IMR-90 (cell line): ENCODE data around the gene TNFRSF25. TPM values are rescaled to one million over a fixed set of nuclear protein-coding genes. Genes with fewer than 3 reads are reported as not detected.
"Not testable (repeated sequence)": the region's sequence is repeated elsewhere in the genome, so short reads cannot be mapped to it uniquely, and the experiment has no call there.

Experiments
- ATAC-seq: fragments of 200-7000 bp; cut with Tn5 transposase; 2 replicates; pipeline ENCODE4 v1.9.1; 2020; ENCODE audit warnings: low read depth, mild to moderate bottlenecking, moderate library complexity
- BruUV-seq: library from RNA; stranded (reverse); fragments of 400-500 nt; replicated peaks from 2 replicates; lab custom pipeline; 2021; lab: Mats Ljungman, UMichigan
- CTCF ChIA-PET: fragments of 300-600 bp; formaldehyde crosslinking; extraction: SDS; loops from one replicate; lab custom pipeline; 2021; ENCODE audit warnings: antibody characterized with exemption; lab: Yijun Ruan, JAX
- POLR2A ChIA-PET: fragments of 300-600 bp; sonication (Branson Sonifier 250); formaldehyde crosslinking; loops from one replicate; lab custom pipeline; 2022; ENCODE audit warnings: antibody characterized with exemption; ENCODE audit not compliant: unreplicated experiment; lab: Charles Lee
- DNase-seq: peaks from one replicate; pipeline ENCODE4 v3.0.0; 2013
- H2AFZ ChIP-seq: replicated peaks from 2 replicates; pipeline ENCODE3; 2013; ENCODE audit warnings: low read length, mild to moderate bottlenecking; ENCODE audit not compliant: poor library complexity
- H2AK5ac ChIP-seq: 2 replicates; pipeline ENCODE4 v1.6.1; 2013; ENCODE audit warnings: low read depth, low read length, inconsistent platforms
- H2AK9ac ChIP-seq: replicated peaks from 2 replicates; pipeline ENCODE3; 2013; ENCODE audit warnings: mild to moderate bottlenecking, low read depth, low read length, moderate library complexity; ENCODE audit not compliant: poor library complexity
- H2BK120ac ChIP-seq: 2 replicates; pipeline ENCODE4 v1.6.1; 2013; ENCODE audit warnings: low read depth, low read length, inconsistent platforms
- H2BK15ac ChIP-seq: 3 replicates; pipeline ENCODE4 v1.6.1; 2013; ENCODE audit warnings: low read depth, low read length, inconsistent platforms
- H2BK20ac ChIP-seq: 2 replicates; pipeline ENCODE4 v1.6.1; 2013; ENCODE audit warnings: low read depth, mild to moderate bottlenecking, inconsistent platforms, low read length, moderate library complexity
- H2BK5ac ChIP-seq: 2 replicates; pipeline ENCODE4 v1.6.1; 2013; ENCODE audit warnings: mild to moderate bottlenecking, low read depth, low read length, inconsistent platforms; ENCODE audit not compliant: poor library complexity, severe bottlenecking
- H3K14ac ChIP-seq: replicated peaks from 2 replicates; pipeline ENCODE4 v1.6.1; 2013; ENCODE audit warnings: low read depth, low read length, inconsistent platforms
- H3K18ac ChIP-seq: 2 replicates; pipeline ENCODE4 v1.6.1; 2013; ENCODE audit warnings: low read depth, low read length, control low read depth
- H3K23ac ChIP-seq: 2 replicates; pipeline ENCODE4 v1.6.1; 2013; ENCODE audit warnings: low read depth, low read length, inconsistent platforms
- H3K27ac ChIP-seq: 2 replicates; pipeline ENCODE4 v1.5.1; 2013; ENCODE audit warnings: mild to moderate bottlenecking, control low read depth, low read length; ENCODE audit not compliant: insufficient read depth
- H3K27me3 ChIP-seq: 2 replicates; pipeline ENCODE4 v1.6.1; 2013; ENCODE audit warnings: low read length; ENCODE audit not compliant: control insufficient read depth, insufficient read depth
- H3K36me3 ChIP-seq: 2 replicates; pipeline ENCODE4 v1.6.1; 2013; ENCODE audit warnings: low read length, mixed read lengths; ENCODE audit not compliant: control insufficient read depth, insufficient read depth
- H3K4ac ChIP-seq: 2 replicates; pipeline ENCODE4 v1.6.1; 2013; ENCODE audit warnings: low read depth, low read length, inconsistent platforms
- H3K4me1 ChIP-seq: 2 replicates; pipeline ENCODE4 v1.6.1; 2013; ENCODE audit warnings: low read length, mixed read lengths; ENCODE audit not compliant: control insufficient read depth, insufficient read depth
- H3K4me2 ChIP-seq: 2 replicates; pipeline ENCODE4 v1.6.1; 2013; ENCODE audit warnings: low read depth, mild to moderate bottlenecking, control low read depth, low read length, moderate library complexity
- H3K4me3 ChIP-seq: 2 replicates; pipeline ENCODE4 v1.5.1; 2013; ENCODE audit warnings: low read depth, mild to moderate bottlenecking, control low read depth, low read length, moderate library complexity; ENCODE audit not compliant: insufficient read depth
- H3K56ac ChIP-seq: 2 replicates; pipeline ENCODE4 v1.6.1; 2013; ENCODE audit warnings: low read length, inconsistent platforms; ENCODE audit not compliant: insufficient read depth; ENCODE audit errors: extremely low read depth
- H3K79me1 ChIP-seq, 2 experiments: 2 replicates each; pipeline ENCODE4 v1.6.1; 2013; ENCODE audit warnings: low read length in 2 of 2, inconsistent platforms in 1 of 2, low read depth in 1 of 2
- H3K9ac ChIP-seq: 2 replicates; pipeline ENCODE4 v1.6.1; 2013; ENCODE audit warnings: low read depth, low read length, control low read depth
- H3K9me1 ChIP-seq: 2 replicates; pipeline ENCODE4 v1.6.1; 2013; ENCODE audit warnings: low read length, inconsistent platforms; ENCODE audit not compliant: insufficient read depth
- H3K9me3 ChIP-seq: 2 replicates; pipeline ENCODE4 v1.6.1; 2013; ENCODE audit warnings: low read length; ENCODE audit not compliant: control insufficient read depth, insufficient read depth
- H4K20me1 ChIP-seq: 2 replicates; pipeline ENCODE4 v1.6.1; 2013; ENCODE audit warnings: low read length, inconsistent platforms; ENCODE audit not compliant: insufficient read depth
- H4K5ac ChIP-seq: 2 replicates; pipeline ENCODE4 v1.6.1; 2013; ENCODE audit warnings: mild to moderate bottlenecking, low read depth, low read length, control low read depth
- H4K8ac ChIP-seq, 2 experiments: 2 replicates each; pipeline ENCODE4 v1.6.1; 2013; ENCODE audit warnings: low read depth in 2 of 2, low read length in 2 of 2, control low read depth in 1 of 2, inconsistent platforms in 1 of 2
- H4K91ac ChIP-seq: 2 replicates; pipeline ENCODE4 v1.6.1; 2013; ENCODE audit warnings: low read depth, low read length, inconsistent platforms; ENCODE audit not compliant: insufficient read depth
- WGBS, 2 experiments: methylation state at CpG; one replicate each; pipeline versions ENCODE4 v1.1.5 to v1.1.7; 2013; ENCODE audit warnings: missing lambda C conversion rate in 2 of 2; ENCODE audit not compliant: insufficient read length in 1 of 2; ENCODE audit errors: extremely low coverage in 2 of 2; 5-methylcytosine and 5-hydroxymethylcytosine counted together
- dilution Hi-C: fragments of 300-500 bp; cut with HindIII; formaldehyde crosslinking; loops from one replicate; pipeline ENCODE4 v1.14.3; 2018; ENCODE audit warnings: low sequenced_read_pairs; ENCODE audit not compliant: unreplicated experiment
- in situ Hi-C: fragments of 300-500 bp; cut with MboI; formaldehyde crosslinking; loops from 3 replicates; pipeline ENCODE4 v1.14.3; 2019; ENCODE audit warnings: low sequenced_read_pairs, inconsistent platforms, mixed read lengths
- intact Hi-C: fragments of 100-400 bp; cut with micrococcal nuclease; formaldehyde crosslinking; loops from 2 replicates; pipeline ENCODE4 v1.10.0; 2022
- polyA plus RNA-seq, 3 experiments: library from polyadenylated mRNA; depleted of rRNA; stranded (reverse); fragments of >200 nt; gene quantifications; 2 replicates each; pipeline ENCODE4 v1.2.3, GENCODE V29; 2012; ENCODE audit warnings: low replicate concordance in 1 of 3
- total RNA-seq: library from RNA; depleted of rRNA; stranded (reverse); fragments of >200 nt; gene quantifications from 2 replicates; pipeline ENCODE4 v1.2.3, GENCODE V29; 2012

TNFRSF25 gene
- total and polyA plus RNA-seq, 2 of the 4 experiments (the other 2 are of a cell fraction): 1.3 to 11.2 TPM

DNA sequence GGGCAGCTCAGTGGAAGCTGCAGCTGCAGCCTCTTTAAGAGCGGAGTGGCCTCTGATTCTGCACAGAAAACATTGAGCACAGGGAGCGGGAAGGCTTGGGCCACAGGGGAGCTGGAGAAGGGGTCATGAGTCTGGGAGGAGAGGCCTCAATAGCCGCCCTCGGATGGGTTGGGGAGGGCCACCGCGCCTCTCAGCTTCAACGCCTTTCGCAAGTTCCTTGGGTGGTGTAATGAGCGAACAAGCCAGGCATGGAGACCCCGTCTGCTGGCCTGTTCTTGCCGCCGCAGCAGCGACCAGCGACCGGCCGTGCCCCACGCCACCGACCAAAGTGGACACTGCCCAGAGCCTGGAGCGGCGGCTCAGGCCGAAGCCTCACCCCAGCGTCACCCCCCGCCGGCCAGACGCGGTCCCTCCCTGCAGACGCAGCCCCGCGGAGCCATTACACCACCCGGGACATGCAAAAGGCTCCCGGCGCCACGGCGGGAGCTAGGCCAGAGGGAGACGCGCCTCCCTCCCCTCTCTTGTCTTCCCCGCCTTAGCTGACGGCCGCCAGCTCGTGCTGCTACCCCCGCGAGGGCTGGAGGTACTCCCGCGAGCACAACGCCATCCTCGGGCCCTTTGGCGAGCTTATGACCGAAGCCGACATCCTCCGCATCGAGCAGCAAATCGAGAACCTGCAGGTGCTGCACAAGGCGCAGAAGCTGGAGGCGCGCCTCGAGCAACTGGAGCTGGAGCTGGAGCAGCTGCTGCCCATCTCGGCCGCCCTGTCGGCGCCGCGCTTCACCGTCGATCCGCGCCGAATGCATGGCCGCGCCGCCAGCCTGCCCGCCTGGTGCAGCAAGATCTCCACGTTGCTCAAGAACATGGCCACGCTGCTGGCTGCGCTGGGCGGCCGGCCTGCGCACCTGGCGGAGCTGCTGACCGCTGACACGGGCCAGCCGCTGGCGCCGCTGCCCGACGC lies 11.8 kb downstream of the TNFRSF25 start:
- H2AK5ac ChIP-seq, H3K23ac ChIP-seq, H3K4me1 ChIP-seq, POLR2A ChIA-PET, H3K9me1 ChIP-seq, H3K56ac ChIP-seq, H2BK20ac ChIP-seq, H4K20me1 ChIP-seq, H3K4me2 ChIP-seq, H3K4ac ChIP-seq, H3K27ac ChIP-seq, H2BK15ac ChIP-seq, H2BK5ac ChIP-seq, intact Hi-C loops, H3K79me1 ChIP-seq, in situ Hi-C loops, H4K5ac ChIP-seq, H3K4me3 ChIP-seq, H3K9me3 ChIP-seq, H4K91ac ChIP-seq, H3K14ac ChIP-seq, dilution Hi-C loops, H4K8ac ChIP-seq, H3K36me3 ChIP-seq, H3K18ac ChIP-seq, H2BK120ac ChIP-seq, H3K9ac ChIP-seq, H2AFZ ChIP-seq, H2AK9ac ChIP-seq, BruUV-seq: not testable (repeated sequence)
- ATAC-seq: peak; percentile 18
- peak; percentile 7 for DNase-seq
- 11% methylated on average over 50 of the region's 85 CpGs; no CpG with 5 or more reads in 1 of the 2 experiments for WGBS, 2 experiments
- CTCF ChIA-PET: interaction anchor here (1.2 kb wide), 1 partner anchor 16 kb away, joined by 3 read pairs; no protein-coding TSS in a partner anchor
- H3K27me3 ChIP-seq: peaks cover 68% of the 10 kb centered on the region
